HEK293T (cell line): ENCODE data around the gene PPDPF.

Experiments used
- ARNT ChIP-seq: fragments of 450-650 bp; IDR thresholded peaks from 2 replicates; pipeline ENCODE4 v1.6.1; 2017; ENCODE audit warnings: mild to moderate bottlenecking
- BHLHE40 ChIP-seq: fragments of 450-650 bp; IDR thresholded peaks from 2 replicates; pipeline ENCODE4 v1.6.1; 2016; ENCODE audit warnings: mild to moderate bottlenecking, moderate library complexity, borderline replicate concordance
- CTBP1 ChIP-seq: fragments of 450-650 bp; IDR thresholded peaks from 2 replicates; pipeline ENCODE4 v1.6.1; 2016; ENCODE audit warnings: borderline replicate concordance
- ELF4 ChIP-seq: fragments of 450-650 bp; IDR thresholded peaks from 2 replicates; pipeline ENCODE4 v1.6.1; 2017; ENCODE audit warnings: antibody characterized with exemption
- FOXA1 ChIP-seq: fragments of 450-650 bp; IDR thresholded peaks from 2 replicates; pipeline ENCODE4 v1.6.1; 2016; ENCODE audit warnings: mild to moderate bottlenecking
- FOXM1 ChIP-seq: fragments of 450-650 bp; IDR thresholded peaks from 2 replicates; pipeline ENCODE4 v1.6.1; 2017; ENCODE audit warnings: mild to moderate bottlenecking, borderline replicate concordance
- L3MBTL2 ChIP-seq: fragments of 450-650 bp; conservative IDR thresholded peaks from 2 replicates; pipeline ENCODE4 v1.6.1; 2016; ENCODE audit warnings: mild to moderate bottlenecking
- NFRKB ChIP-seq: fragments of 450-650 bp; IDR thresholded peaks from 2 replicates; pipeline ENCODE4 v1.6.1; 2016; ENCODE audit warnings: mild to moderate bottlenecking, moderate library complexity
- SP1 ChIP-seq: fragments of 450-650 bp; IDR thresholded peaks from 2 replicates; pipeline ENCODE4 v1.6.1; 2017
- SUZ12 ChIP-seq: fragments of 450-650 bp; IDR thresholded peaks from 2 replicates; pipeline ENCODE4 v1.6.1; 2016; ENCODE audit warnings: mild to moderate bottlenecking
- TARDBP ChIP-seq: fragments of 450-650 bp; IDR thresholded peaks from 2 replicates; pipeline ENCODE4 v1.6.1; 2016
- ZNF384 ChIP-seq: fragments of 450-650 bp; IDR thresholded peaks from 2 replicates; pipeline ENCODE4 v1.6.1; 2016

GRCh38 chr20:63482021-63482587, 38.5 kb upstream of the PPDPF start:
- TF ChIP-seq SP1 (no peak), TARDBP (no peak), FOXA1 (no peak), BHLHE40 (no peak), SUZ12 (no peak), ZNF384 (no peak), L3MBTL2 (no peak), FOXM1 (no peak), CTBP1 (no peak), ELF4 (no peak), ARNT (no peak), NFRKB (no peak)
